CD14-positive monocyte (primary cell): ENCODE measurements around the gene LAMC1. TPM values are rescaled to one million over a fixed set of nuclear protein-coding genes. Genes with fewer than 3 reads are reported as not detected.
"Not testable (repeated sequence)": the region's sequence is repeated elsewhere in the genome, so short reads cannot be mapped to it uniquely, and the experiment has no call there.

ENCODE experiments used
- DNase-seq, 3 donors: peaks; one replicate each; pipeline ENCODE4 v3.0.0-alpha.2; 2011 to 2022
- H2AFZ ChIP-seq: 2 replicates; pipeline ENCODE4 v1.6.0; 2012; ENCODE audit warnings: mild to moderate bottlenecking, low read depth, low read length, inconsistent platforms; ENCODE audit not compliant: insufficient read depth, poor library complexity, severe bottlenecking
- H3K27ac ChIP-seq, 2 donors: 1 replicate in 1 of 2; 2 replicates in 1 of 2; pipeline ENCODE4 v1.5.1; 2012 to 2013; ENCODE audit warnings: low read length in 2 of 2, control low read depth in 1 of 2, inconsistent platforms in 1 of 2, low read depth in 1 of 2, mild to moderate bottlenecking in 1 of 2
- H3K27me3 ChIP-seq, 2 donors: one replicate each; pipeline versions ENCODE4 v1.6.0 to v1.6.1; 2011 to 2013; ENCODE audit warnings: low read length in 2 of 2; ENCODE audit not compliant: control insufficient read depth in 2 of 2, insufficient read depth in 2 of 2
- H3K36me3 ChIP-seq, 2 donors: replicated peaks in 1 of 2; 1 replicate in 1 of 2; 2 replicates in 1 of 2; pipeline versions ENCODE4 v1.5.1 to v1.6.1; 2012 to 2013; ENCODE audit warnings: low read length in 2 of 2, control low read depth in 1 of 2, inconsistent platforms in 1 of 2, mild to moderate bottlenecking in 1 of 2; ENCODE audit not compliant: insufficient read depth in 2 of 2, control insufficient read depth in 1 of 2
- H3K4me1 ChIP-seq, 2 donors: 1 replicate in 1 of 2; 2 replicates in 1 of 2; pipeline versions ENCODE4 v1.5.1 to v1.6.1; 2012 to 2013; ENCODE audit warnings: low read length in 2 of 2, control low read depth in 1 of 2, inconsistent platforms in 1 of 2, mild to moderate bottlenecking in 1 of 2, moderate library complexity in 1 of 2; ENCODE audit not compliant: insufficient read depth in 2 of 2, control insufficient read depth in 1 of 2
- H3K4me2 ChIP-seq: replicated peaks from 2 replicates; pipeline ENCODE3; 2012; ENCODE audit warnings: low read length, moderate library complexity, mild to moderate bottlenecking; ENCODE audit not compliant: poor library complexity, severe bottlenecking; ENCODE audit errors: extremely low read depth
- H3K4me3 ChIP-seq, 3 experiments: fragments of 200-600 bp in 1 of 3; sonication (generic) in 1 of 3; replicated peaks in 1 of 3; 1 replicate in 2 of 3; 2 replicates in 1 of 3; pipeline ENCODE4 v1.5.1; 2011 to 2013; ENCODE audit warnings: low read length in 3 of 3, mild to moderate bottlenecking in 3 of 3, control low read depth in 2 of 3, low read depth in 2 of 3, inconsistent platforms in 1 of 3, moderate library complexity in 1 of 3
- H3K79me2 ChIP-seq: 2 replicates; pipeline ENCODE4 v1.6.0; 2012; ENCODE audit warnings: mild to moderate bottlenecking, control low read depth, inconsistent platforms, low read length, moderate library complexity; ENCODE audit not compliant: insufficient read depth
- H3K9ac ChIP-seq: 2 replicates; pipeline ENCODE4 v1.6.0; 2017; ENCODE audit warnings: low read length, mild to moderate bottlenecking; ENCODE audit not compliant: insufficient read depth, poor library complexity, severe bottlenecking
- H3K9me3 ChIP-seq, 2 donors: replicated peaks in 1 of 2; 1 replicate in 1 of 2; 2 replicates in 1 of 2; pipeline versions ENCODE4 v1.5.1 to v1.6.1; 2012 to 2013; ENCODE audit warnings: low read length in 2 of 2, control low read depth in 1 of 2; ENCODE audit not compliant: control insufficient read depth in 1 of 2, insufficient read depth in 1 of 2
- H4K20me1 ChIP-seq: 2 replicates; pipeline ENCODE4 v1.6.0; 2012; ENCODE audit warnings: mild to moderate bottlenecking, low read length, control low read depth, moderate library complexity; ENCODE audit not compliant: insufficient read depth
- H3K27ac Mint-ChIP-seq, 7 donors: one replicate each; pipeline ENCODE4 v1.8.0; 2020; ENCODE audit warnings: mild to moderate bottlenecking in 7 of 7, mixed read lengths in 7 of 7, moderate library complexity in 6 of 7, inconsistent platforms in 2 of 7
- H3K27me3 Mint-ChIP-seq, 3 donors: one replicate each; pipeline ENCODE4 v1.8.0; 2021 to 2022; ENCODE audit warnings: low read depth in 3 of 3, mild to moderate bottlenecking in 3 of 3, mixed read lengths in 3 of 3, moderate library complexity in 3 of 3, inconsistent platforms in 1 of 3
- H3K36me3 Mint-ChIP-seq, 2 donors: one replicate each; pipeline ENCODE4 v1.8.0; 2020; ENCODE audit warnings: mixed read lengths in 2 of 2, inconsistent platforms in 1 of 2, mild to moderate bottlenecking in 1 of 2
- H3K4me1 Mint-ChIP-seq: one replicate; pipeline ENCODE4 v1.8.0; 2020; ENCODE audit warnings: mild to moderate bottlenecking, mixed read lengths
- H3K4me3 Mint-ChIP-seq, 2 donors: one replicate each; pipeline ENCODE4 v1.8.0; 2020; ENCODE audit warnings: mild to moderate bottlenecking in 2 of 2, mixed read lengths in 2 of 2, moderate library complexity in 1 of 2
- H3K9me3 Mint-ChIP-seq, 7 donors: one replicate each; pipeline ENCODE4 v1.8.0; 2020 to 2022; ENCODE audit warnings: mixed read lengths in 7 of 7, mild to moderate bottlenecking in 6 of 7, moderate library complexity in 6 of 7, inconsistent platforms in 2 of 7
- CTCF ChIP-seq: fragments of 200-600 bp; IDR thresholded peaks from one replicate; pipeline ENCODE4 v1.8.0; 2022; ENCODE audit warnings: antibody characterized with exemption, mild to moderate bottlenecking
- WGBS: methylation state at CpG from one replicate; pipeline ENCODE4 v1.1.5; 2013; ENCODE audit warnings: missing lambda C conversion rate; ENCODE audit not compliant: insufficient coverage; 5-methylcytosine and 5-hydroxymethylcytosine counted together
- intact Hi-C, 2 donors: fragments of 100-400 bp; cut with micrococcal nuclease; formaldehyde crosslinking; loops; one replicate each; pipeline versions ENCODE4 v1.15.0 to v1.15.1; 2023
- polyA plus RNA-seq, 3 donors: library from polyadenylated mRNA; depleted of rRNA in 1 of 3; unstranded in 2 of 3; stranded (reverse) in 1 of 3; fragments of 300-500 nt in 2 of 3; fragments of >200 nt in 1 of 3; fragmentation: Illumina TruSeq in 2 of 3; gene quantifications; 1 replicate in 2 of 3; 2 replicates in 1 of 3; pipeline ENCODE4 v1.2.3, GENCODE V29; 2012 to 2021

The LAMC1 gene
- polyA plus RNA-seq, 3 donors = 0.34 to 1.7 (median 0.95) TPM

- no peaks in the 10 kb centered on the region for H3K4me1 ChIP-seq
- H3K79me2 ChIP-seq = no peaks in the 10 kb centered on the region
- Mint-ChIP-seq H3K9me3 (peaks cover 0 to 3% (median 2%) of the 10 kb centered on the region in 7 donors), H3K4me1 (no peaks in the 10 kb centered on the region), H3K36me3 (no peaks in the 10 kb centered on the region), H3K4me3 (no peak overlapping the region), H3K27ac (no peak overlapping the region), H3K27me3 (peaks cover 0 to 2% (median 0%) of the 10 kb centered on the region in 3 donors)
- no peak overlapping the region for H3K27ac ChIP-seq
- H4K20me1 ChIP-seq = no peaks in the 10 kb centered on the region
- no peak for TF ChIP-seq CTCF
- H3K4me2 ChIP-seq = no peak overlapping the region
- H3K4me3 ChIP-seq = no peak overlapping the region
- no peaks in the 10 kb centered on the region for H3K36me3 ChIP-seq
- intact Hi-C loops = no loop called here
- H3K9me3 ChIP-seq = no peaks in the 10 kb centered on the region
- no peaks in the 10 kb centered on the region for H3K27me3 ChIP-seq
- H2AFZ ChIP-seq = no peak overlapping the region
- no peak overlapping the region for H3K9ac ChIP-seq
- DNase-seq = no peak
- whole genome bisulfite sequencing = no CpG with 5 or more reads among the region's 1 CpG
These were observed 40.1 kb downstream of the LAMC1 start for GRCh38 chr1:183063349-183063748.

- H3K79me2 ChIP-seq = no peaks in the 10 kb centered on the region
- no peaks in the 10 kb centered on the region for H3K4me1 ChIP-seq
- H3K27ac Mint-ChIP-seq = no peak overlapping the region
- no peak overlapping the region for H3K9ac ChIP-seq
- peaks cover 0 to 3% (median 2%) of the 10 kb centered on the region in 7 donors for H3K9me3 Mint-ChIP-seq
- no peak overlapping the region for H3K27ac ChIP-seq
- no peak for TF ChIP-seq CTCF
- H3K9me3 ChIP-seq = no peaks in the 10 kb centered on the region
- 100% methylated on average over 1 of the region's 6 CpGs for WGBS
- intact Hi-C loops = no loop called here
- no peak overlapping the region for H2AFZ ChIP-seq
- H3K4me1 Mint-ChIP-seq = no peaks in the 10 kb centered on the region
- H3K4me3 Mint-ChIP-seq = no peak overlapping the region
- no peak overlapping the region for H3K4me2 ChIP-seq
- no peak overlapping the region for H3K4me3 ChIP-seq
- DNase-seq = no peak
- H3K36me3 Mint-ChIP-seq = no peaks in the 10 kb centered on the region
- no peaks in the 10 kb centered on the region for H3K27me3 ChIP-seq
- no peaks in the 10 kb centered on the region for H3K36me3 ChIP-seq
- H3K27me3 Mint-ChIP-seq = peaks cover 0 to 2% (median 0%) of the 10 kb centered on the region in 3 donors
- no peaks in the 10 kb centered on the region for H4K20me1 ChIP-seq
These were observed 42.0 kb downstream of the LAMC1 start for GRCh38 chr1:183065168-183065706.

GRCh38 chr1:183066432-183066831 lies 43.2 kb downstream of the LAMC1 start:
- intact Hi-C loops, H3K27ac Mint-ChIP-seq, H3K4me1 Mint-ChIP-seq: not testable (repeated sequence)

More at GRCh38 chr1:183066432-183066831, 43.2 kb downstream of the LAMC1 start:
- no CpG with 5 or more reads among the region's 2 CpGs for WGBS
- DNase-seq, H3K4me3 Mint-ChIP-seq, H3K4me2 ChIP-seq, H3K27ac ChIP-seq, H3K9me3 Mint-ChIP-seq, H3K27me3 ChIP-seq, H3K9ac ChIP-seq, H3K27me3 Mint-ChIP-seq, H3K9me3 ChIP-seq, H3K4me3 ChIP-seq, H3K36me3 ChIP-seq, H2AFZ ChIP-seq, H3K79me2 ChIP-seq, H3K4me1 ChIP-seq, H3K36me3 Mint-ChIP-seq, H4K20me1 ChIP-seq: not testable (repeated sequence)
